DND-41 (cell line): ENCODE measurements around the gene NXPH4.

ENCODE experiments used
- ATAC-seq: fragments of 200-7000 bp; cut with Tn5 transposase; 3 replicates; pipeline ENCODE4 v1.9.1; 2021; ENCODE audit warnings: low read depth; ENCODE audit not compliant: insufficient read depth
- DNase-seq: peaks from one replicate; pipeline ENCODE4 v3.0.0-alpha.2; 2020
- H2AFZ ChIP-seq: 2 replicates; pipeline ENCODE4 v1.6.0; 2012; ENCODE audit warnings: low read depth, low read length
- H3K27ac ChIP-seq: 2 replicates; pipeline ENCODE4 v1.5.1; 2012; ENCODE audit warnings: low read length, inconsistent platforms
- H3K27me3 ChIP-seq: fragments of 200-600 bp; sonication (generic); 2 replicates; pipeline ENCODE4 v1.6.0; 2012; ENCODE audit warnings: low read length, mild to moderate bottlenecking, inconsistent platforms; ENCODE audit not compliant: insufficient read depth, poor library complexity
- H3K36me3 ChIP-seq: 2 replicates; pipeline ENCODE4 v1.5.1; 2012; ENCODE audit warnings: low read length, inconsistent platforms; ENCODE audit not compliant: insufficient read depth
- H3K4me1 ChIP-seq: 2 replicates; pipeline ENCODE4 v1.5.1; 2012; ENCODE audit warnings: mild to moderate bottlenecking, low read length; ENCODE audit not compliant: insufficient read depth
- H3K4me2 ChIP-seq: 2 replicates; pipeline ENCODE4 v1.6.0; 2012; ENCODE audit warnings: mild to moderate bottlenecking, moderate library complexity, low read length, inconsistent platforms; ENCODE audit not compliant: insufficient read depth
- H3K4me3 ChIP-seq, 2 experiments: fragments of 200-600 bp in 1 of 2; shearing (Covaris generic) in 1 of 2; 2 replicates each; pipeline ENCODE4 v1.5.1; 2012 to 2016; ENCODE audit warnings: inconsistent platforms in 2 of 2, low read length in 2 of 2, mild to moderate bottlenecking in 2 of 2, low read depth in 1 of 2, moderate library complexity in 1 of 2
- H3K79me2 ChIP-seq: 2 replicates; pipeline ENCODE4 v1.6.0; 2012; ENCODE audit warnings: low read length, inconsistent platforms; ENCODE audit not compliant: insufficient read depth
- H3K9ac ChIP-seq: 2 replicates; pipeline ENCODE4 v1.6.0; 2012; ENCODE audit warnings: low read depth, mild to moderate bottlenecking, inconsistent platforms, low read length, moderate library complexity
- H3K9me3 ChIP-seq: 2 replicates; pipeline ENCODE4 v1.5.1; 2012; ENCODE audit warnings: low read length, moderate library complexity, mild to moderate bottlenecking, inconsistent platforms; ENCODE audit not compliant: insufficient read depth, severe bottlenecking
- H4K20me1 ChIP-seq: 2 replicates; pipeline ENCODE4 v1.6.0; 2012; ENCODE audit warnings: low read length; ENCODE audit not compliant: insufficient read depth
- EZH2 ChIP-seq: IDR thresholded peaks from 3 replicates; pipeline ENCODE4 v1.6.1; 2012; ENCODE audit warnings: borderline replicate concordance, low read depth, mild to moderate bottlenecking, moderate library complexity, low read length, inconsistent platforms; ENCODE audit not compliant: severe bottlenecking
- TF ChIP-seq, protein P1 (sequence below): IDR thresholded peaks from 2 replicates; pipeline ENCODE4 v1.5.1; 2012; ENCODE audit warnings: borderline replicate concordance, low read length, moderate library complexity, mild to moderate bottlenecking; ENCODE audit not compliant: poor library complexity, severe bottlenecking; ENCODE audit errors: extremely low read depth

Gene NXPH4

DNA sequence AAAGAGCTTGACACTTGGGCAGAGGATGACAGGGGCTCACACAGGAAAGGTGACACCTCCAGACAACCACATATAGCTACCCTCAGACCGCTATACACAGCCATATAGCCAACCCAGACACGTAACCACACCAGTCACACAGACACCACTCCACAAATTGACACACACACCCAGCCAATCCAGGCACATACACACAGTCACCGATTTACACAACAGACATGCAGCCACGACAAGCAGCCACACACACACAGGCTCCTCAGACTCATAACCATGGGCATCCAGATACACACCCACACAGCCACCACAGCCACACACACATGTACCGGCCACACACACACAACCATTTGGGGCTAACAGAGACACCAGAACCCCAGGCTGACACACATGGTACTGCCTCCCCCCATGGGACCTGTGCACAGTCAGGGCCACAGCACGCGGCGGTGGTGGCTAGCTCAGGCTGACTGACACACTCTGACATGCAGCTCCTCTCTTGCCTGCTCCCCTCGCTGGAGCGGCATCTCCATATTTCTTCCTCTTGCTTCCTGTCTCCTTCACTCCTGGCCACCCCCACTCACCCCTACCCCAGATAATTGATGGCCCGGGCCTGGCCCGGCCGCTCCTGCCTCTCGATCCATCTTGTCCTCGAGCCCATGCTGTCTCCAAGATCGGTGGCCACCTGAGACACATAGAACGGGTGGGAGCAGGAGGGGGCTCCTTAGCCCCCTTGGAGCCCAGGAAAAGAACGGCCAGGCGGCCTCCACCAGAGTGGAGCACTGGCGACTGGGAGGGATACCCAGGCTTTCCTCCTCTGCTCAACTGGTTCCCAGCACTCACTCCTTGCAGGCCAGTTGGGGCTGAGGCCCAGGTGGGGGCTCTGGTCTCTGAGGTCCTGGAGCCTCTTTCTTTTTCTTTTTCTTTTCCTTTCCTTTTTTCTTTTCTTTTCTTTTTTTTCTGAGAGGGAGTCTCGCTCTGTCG is 6.9 kb downstream of the NXPH4 start:
- Histone ChIP-seq H4K20me1 (peaks cover 13% of the 10 kb centered on the region; the same call in 1 of the 2 replicates), H3K4me3 (no peak overlapping the region), H3K4me2 (no peak overlapping the region), H3K27me3 (peaks cover 38% of the 10 kb centered on the region), H3K9ac (no peak overlapping the region), H3K36me3 (no peaks in the 10 kb centered on the region), H3K79me2 (no peaks in the 10 kb centered on the region), H3K9me3 (no peaks in the 10 kb centered on the region), H2AFZ (no peak overlapping the region), H3K27ac (no peak overlapping the region), H3K4me1 (peaks cover 10% of the 10 kb centered on the region)
- ATAC-seq (no peak), DNase-seq (no peak)
- TF ChIP-seq EZH2: no peak
- TF ChIP-seq, protein P1, sequence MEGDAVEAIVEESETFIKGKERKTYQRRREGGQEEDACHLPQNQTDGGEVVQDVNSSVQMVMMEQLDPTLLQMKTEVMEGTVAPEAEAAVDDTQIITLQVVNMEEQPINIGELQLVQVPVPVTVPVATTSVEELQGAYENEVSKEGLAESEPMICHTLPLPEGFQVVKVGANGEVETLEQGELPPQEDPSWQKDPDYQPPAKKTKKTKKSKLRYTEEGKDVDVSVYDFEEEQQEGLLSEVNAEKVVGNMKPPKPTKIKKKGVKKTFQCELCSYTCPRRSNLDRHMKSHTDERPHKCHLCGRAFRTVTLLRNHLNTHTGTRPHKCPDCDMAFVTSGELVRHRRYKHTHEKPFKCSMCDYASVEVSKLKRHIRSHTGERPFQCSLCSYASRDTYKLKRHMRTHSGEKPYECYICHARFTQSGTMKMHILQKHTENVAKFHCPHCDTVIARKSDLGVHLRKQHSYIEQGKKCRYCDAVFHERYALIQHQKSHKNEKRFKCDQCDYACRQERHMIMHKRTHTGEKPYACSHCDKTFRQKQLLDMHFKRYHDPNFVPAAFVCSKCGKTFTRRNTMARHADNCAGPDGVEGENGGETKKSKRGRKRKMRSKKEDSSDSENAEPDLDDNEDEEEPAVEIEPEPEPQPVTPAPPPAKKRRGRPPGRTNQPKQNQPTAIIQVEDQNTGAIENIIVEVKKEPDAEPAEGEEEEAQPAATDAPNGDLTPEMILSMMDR: no peak

- Histone ChIP-seq H3K9ac (no peak overlapping the region), H3K27me3 (peaks cover 29% of the 10 kb centered on the region), H2AFZ (no peak overlapping the region), H3K9me3 (no peaks in the 10 kb centered on the region), H3K4me2 (no peak overlapping the region), H3K36me3 (no peaks in the 10 kb centered on the region), H4K20me1 (peaks cover 13% of the 10 kb centered on the region; the same call in 1 of the 2 replicates), H3K79me2 (no peaks in the 10 kb centered on the region), H3K4me1 (peaks cover 19% of the 10 kb centered on the region), H3K4me3 (no peak overlapping the region), H3K27ac (no peak overlapping the region)
- TF ChIP-seq EZH2: no peak
- TF ChIP-seq, protein P1: no peak
- ATAC-seq (no peak), DNase-seq (no peak)
Observed at GRCh38 chr12:57224278-57224972, 7.8 kb downstream of the NXPH4 start.

DNA sequence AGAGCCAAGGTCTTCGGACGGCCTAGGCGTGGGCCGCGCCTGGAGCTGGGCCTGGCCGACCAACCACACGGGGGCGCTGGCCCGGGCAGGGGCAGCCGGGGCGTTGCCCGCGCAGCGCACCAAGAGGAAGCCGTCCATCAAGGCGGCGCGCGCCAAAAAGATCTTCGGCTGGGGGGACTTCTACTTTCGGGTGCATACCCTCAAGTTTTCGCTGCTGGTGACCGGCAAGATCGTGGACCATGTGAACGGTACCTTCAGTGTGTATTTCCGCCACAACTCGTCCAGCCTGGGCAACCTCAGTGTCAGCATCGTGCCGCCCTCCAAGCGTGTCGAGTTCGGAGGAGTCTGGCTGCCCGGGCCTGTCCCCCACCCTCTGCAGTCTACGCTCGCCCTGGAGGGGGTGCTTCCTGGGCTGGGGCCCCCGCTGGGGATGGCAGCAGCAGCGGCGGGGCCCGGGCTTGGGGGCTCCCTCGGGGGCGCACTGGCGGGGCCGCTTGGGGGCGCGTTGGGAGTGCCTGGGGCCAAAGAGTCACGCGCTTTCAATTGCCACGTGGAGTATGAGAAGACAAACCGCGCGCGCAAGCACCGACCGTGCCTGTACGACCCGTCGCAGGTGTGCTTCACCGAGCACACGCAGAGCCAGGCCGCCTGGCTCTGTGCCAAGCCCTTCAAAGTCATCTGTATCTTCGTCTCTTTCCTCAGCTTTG is 8.5 kb downstream of the NXPH4 start:
- DNase-seq (peak; percentile 69), ATAC-seq (peak; percentile 34)
- H3K79me2 ChIP-seq: peaks cover 7% of the 10 kb centered on the region
- TF ChIP-seq EZH2: no peak
- TF ChIP-seq, protein P1: peak; percentile 2
- H3K36me3 ChIP-seq: no peaks in the 10 kb centered on the region; the same call in 1 of the 2 replicates
- peaks cover 23% of the 10 kb centered on the region for H3K27me3 ChIP-seq
- no peak overlapping the region for H3K27ac ChIP-seq
- H3K9me3 ChIP-seq: no peaks in the 10 kb centered on the region
- no peak overlapping the region for H3K4me2 ChIP-seq
- H4K20me1 ChIP-seq: peaks cover 13% of the 10 kb centered on the region; the same call in 1 of the 2 replicates
- H3K9ac ChIP-seq: no peak overlapping the region
- H3K4me1 ChIP-seq: peaks cover 19% of the 10 kb centered on the region
- no peak overlapping the region for H3K4me3 ChIP-seq
- H2AFZ ChIP-seq: no peak overlapping the region
